GM23338 (cell line): ENCODE data around the gene VAT1.

Source experiments
- POLR2AphosphoS5 ChIP-seq: IDR thresholded peaks from 2 replicates; pipeline ENCODE4 v1.6.1; 2016; ENCODE audit warnings: antibody characterized with exemption, low read depth
- STAT1 ChIP-seq: IDR thresholded peaks from one replicate; pipeline ENCODE4 v1.6.1; 2016; ENCODE audit warnings: antibody characterized with exemption; ENCODE audit not compliant: unreplicated experiment
- TF ChIP-seq, protein P1 (sequence below), 2 experiments: fragments of 200-600 bp in 1 of 2; sonication (generic) in 1 of 2; conservative IDR thresholded peaks; 2 replicates each; pipeline versions ENCODE4 v1.5.1 to v1.6.1; 2016 to 2017; ENCODE audit warnings: antibody characterized with exemption in 2 of 2, low read depth in 2 of 2, mild to moderate bottlenecking in 2 of 2, moderate library complexity in 1 of 2

DNA sequence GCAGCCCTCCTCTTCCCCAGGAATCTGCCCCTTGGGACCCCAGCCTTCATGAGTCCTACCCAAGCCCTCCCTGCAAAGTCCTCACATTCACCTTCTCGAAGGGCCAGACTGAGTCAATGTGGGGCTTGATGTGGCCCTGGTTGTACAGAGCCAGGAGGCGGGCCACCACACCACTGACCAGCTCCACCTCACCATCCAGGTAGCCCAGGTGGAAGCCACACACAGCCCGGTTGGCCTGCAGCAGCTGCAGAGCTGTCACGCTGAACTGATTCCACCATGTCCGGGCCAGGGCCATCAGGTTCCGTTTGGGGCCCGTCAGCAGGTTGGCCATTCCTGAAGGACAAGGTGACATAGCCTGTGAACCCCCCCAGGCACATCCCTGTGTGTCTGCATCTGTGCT, 6.0 kb downstream of the VAT1 start:
- TF ChIP-seq, protein P1, sequence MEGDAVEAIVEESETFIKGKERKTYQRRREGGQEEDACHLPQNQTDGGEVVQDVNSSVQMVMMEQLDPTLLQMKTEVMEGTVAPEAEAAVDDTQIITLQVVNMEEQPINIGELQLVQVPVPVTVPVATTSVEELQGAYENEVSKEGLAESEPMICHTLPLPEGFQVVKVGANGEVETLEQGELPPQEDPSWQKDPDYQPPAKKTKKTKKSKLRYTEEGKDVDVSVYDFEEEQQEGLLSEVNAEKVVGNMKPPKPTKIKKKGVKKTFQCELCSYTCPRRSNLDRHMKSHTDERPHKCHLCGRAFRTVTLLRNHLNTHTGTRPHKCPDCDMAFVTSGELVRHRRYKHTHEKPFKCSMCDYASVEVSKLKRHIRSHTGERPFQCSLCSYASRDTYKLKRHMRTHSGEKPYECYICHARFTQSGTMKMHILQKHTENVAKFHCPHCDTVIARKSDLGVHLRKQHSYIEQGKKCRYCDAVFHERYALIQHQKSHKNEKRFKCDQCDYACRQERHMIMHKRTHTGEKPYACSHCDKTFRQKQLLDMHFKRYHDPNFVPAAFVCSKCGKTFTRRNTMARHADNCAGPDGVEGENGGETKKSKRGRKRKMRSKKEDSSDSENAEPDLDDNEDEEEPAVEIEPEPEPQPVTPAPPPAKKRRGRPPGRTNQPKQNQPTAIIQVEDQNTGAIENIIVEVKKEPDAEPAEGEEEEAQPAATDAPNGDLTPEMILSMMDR (conservative IDR thresholded peaks at IDR 0.05; ENCODE audit: low read depth in 2 of 2) = no peak
- TF ChIP-seq POLR2AphosphoS5 = no peak
- TF ChIP-seq STAT1 = no peak
